HepG2 (cell line): ENCODE results near the gene TRAF4. TPM values are rescaled to one million over a fixed set of nuclear protein-coding genes. Genes with fewer than 3 reads are reported as not detected.

Source experiments
- ATAC-seq: fragments of 200-7000 bp; cut with Tn5 transposase; 3 replicates; pipeline ENCODE4 v1.9.1; 2020; ENCODE audit warnings: mild to moderate bottlenecking, moderate library complexity
- BruUV-seq: library from RNA; stranded (reverse); fragments of 400-500 nt; replicated peaks from 2 replicates; lab custom pipeline; 2021; lab: Mats Ljungman, UMichigan
- CTCF ChIA-PET: fragments of 300-600 bp; formaldehyde crosslinking; extraction: SDS; loops from one replicate; lab custom pipeline; 2021; ENCODE audit warnings: low total read pairs, inconsistent platforms, low intra/inter-chr PET ratio; lab: Yijun Ruan, JAX
- POLR2A ChIA-PET: fragments of 350-600 bp; sonication (Branson Sonifier 250); formaldehyde crosslinking; loops from one replicate; lab custom pipeline; 2020; ENCODE audit warnings: antibody characterized with exemption, inconsistent platforms; lab: Yijun Ruan, JAX
- DNase-seq: peaks from one replicate; pipeline ENCODE4 v3.0.0-alpha.2; 2015; ENCODE audit warnings: low spot score
- FAIRE-seq: peaks from 3 replicates; lab custom pipeline; 2011; peaks lifted over from hg19 to GRCh38; lab: Jason Lieb, UNC
- H2AFZ ChIP-seq: one replicate; pipeline ENCODE4 v1.6.1; 2011; ENCODE audit warnings: low read length, inconsistent platforms
- H3K27ac ChIP-seq: fragments of 300-600 bp; 3 replicates; pipeline ENCODE4 v1.8.0; 2011; ENCODE audit warnings: mixed run types, mild to moderate bottlenecking, mixed read lengths, low read length, inconsistent platforms; ENCODE audit not compliant: insufficient read depth; ENCODE audit errors: extremely low read length
- H3K27me3 ChIP-seq, 2 experiments: fragments of 200-600 bp in 1 of 2; 2 replicates in 1 of 2; 3 replicates in 1 of 2; pipeline versions ENCODE4 v1.6.0 to v1.8.0; 2011; ENCODE audit warnings: low read length in 2 of 2, mild to moderate bottlenecking in 2 of 2, moderate library complexity in 2 of 2, inconsistent platforms in 1 of 2; ENCODE audit not compliant: insufficient read depth in 2 of 2, control insufficient read depth in 1 of 2
- H3K36me3 ChIP-seq, 2 experiments: fragments of 200-600 bp in 1 of 2; replicated peaks in 1 of 2; 2 replicates in 1 of 2; 3 replicates in 1 of 2; pipeline versions ENCODE4 v1.5.1 to v1.8.0; 2011; ENCODE audit warnings: low read length in 2 of 2, inconsistent platforms in 1 of 2; ENCODE audit not compliant: insufficient read depth in 2 of 2, control insufficient read depth in 1 of 2
- H3K4me1 ChIP-seq: 2 replicates; pipeline ENCODE4 v1.5.1; 2012; ENCODE audit warnings: low read length, inconsistent platforms; ENCODE audit not compliant: insufficient read depth
- H3K4me2 ChIP-seq: 2 replicates; pipeline ENCODE4 v1.6.0; 2011; ENCODE audit warnings: low read depth, low read length, inconsistent platforms
- H3K4me3 ChIP-seq, 3 experiments: fragments of 200-600 bp in 1 of 3; sonication (generic), shearing (Covaris generic) in 1 of 3; replicated peaks in 1 of 3; 2 replicates each; pipeline ENCODE4 v1.5.1; 2011 to 2016; ENCODE audit warnings: low read length in 3 of 3, inconsistent platforms in 2 of 3, low read depth in 2 of 3, mild to moderate bottlenecking in 2 of 3, control low read depth in 1 of 3, mixed read lengths in 1 of 3; ENCODE audit not compliant: insufficient read depth in 1 of 3
- H3K79me2 ChIP-seq: one replicate; pipeline ENCODE4 v1.6.1; 2011; ENCODE audit warnings: low read length, inconsistent platforms; ENCODE audit not compliant: insufficient read depth
- H3K9ac ChIP-seq: 2 replicates; pipeline ENCODE4 v1.6.0; 2011; ENCODE audit warnings: mild to moderate bottlenecking, low read depth, low read length, inconsistent platforms; ENCODE audit not compliant: insufficient read depth
- H3K9me3 ChIP-seq: 2 replicates; pipeline ENCODE4 v1.5.1; 2012; ENCODE audit warnings: mild to moderate bottlenecking, low read length
- H4K20me1 ChIP-seq: 2 replicates; pipeline ENCODE4 v1.6.0; 2011; ENCODE audit warnings: inconsistent platforms, mild to moderate bottlenecking, low read length, moderate library complexity; ENCODE audit not compliant: insufficient read depth
- POLR2A ChIP-seq, 2 experiments: IDR thresholded peaks; 2 replicates each; pipeline ENCODE4 v1.6.1; 2011; ENCODE audit warnings: low read depth in 2 of 2, low read length in 2 of 2, mild to moderate bottlenecking in 1 of 2, moderate library complexity in 1 of 2; ENCODE audit not compliant: insufficient read depth in 1 of 2
- RFX1 ChIP-seq: fragments of 450-650 bp; IDR thresholded peaks from 2 replicates; pipeline ENCODE4 v1.6.1; 2017
- WGBS: methylation state at CpG from one replicate; pipeline ENCODE4 v1.1.6; 2017; ENCODE audit warnings: low lambda C conversion rate; 5-methylcytosine and 5-hydroxymethylcytosine counted together
- in situ Hi-C: cut with HindIII; loops from 2 replicates; pipeline ENCODE4 v1.10.0; 2017; ENCODE audit warnings: low pct_unique_long_range_greater_than_20kb; ENCODE audit not compliant: extremely low pct_ligation_motif_present
- intact Hi-C: fragments of 100-400 bp; cut with micrococcal nuclease; formaldehyde crosslinking; loops from one replicate; pipeline ENCODE4 v1.10.0; 2022; ENCODE audit not compliant: unreplicated experiment
- polyA plus RNA-seq, 8 experiments: library from polyadenylated mRNA; depleted of rRNA in 3 of 8; stranded (reverse) in 7 of 8; unstranded in 1 of 8; fragments of >200 nt; fragmentation: Illumina TruSeq in 4 of 8; extraction: Trizol in 4 of 8; gene quantifications; 2 replicates each; pipeline versions ENCODE4 v1.2.1 to v1.2.3, GENCODE V29; 2011 to 2016; ENCODE audit warnings: low read depth in 4 of 8, missing spikeins in 1 of 8, mixed read lengths in 1 of 8; ENCODE audit not compliant: insufficient read depth in 1 of 8
- total RNA-seq, 5 experiments: library from RNA; depleted of rRNA; stranded (reverse); fragments of >200 nt; fragmentation: Illumina TruSeq; extraction: Trizol; gene quantifications; 2 replicates each; pipeline ENCODE4 v1.2.3, GENCODE V29; 2016; ENCODE audit warnings: low read depth in 1 of 5
- TF ChIP-seq, protein P1 (sequence below): sonication (generic); formaldehyde crosslinking; IDR thresholded peaks from 2 replicates; pipeline ENCODE4 v1.4.0; 2020; ENCODE audit warnings: missing genetic modification reagents

Gene TRAF4
- total and polyA plus RNA-seq, 2 of the 13 experiments (the other 11 are each of a cell fraction or from before 2014, with no cell fraction given): 86.0 to 89.9 TPM

- ChIA-PET CTCF (no interaction called here), POLR2A (interaction anchor here (1.2 to 12.3 kb wide), 3 partner anchors 14 to 67 kb away, joined by 3 to 590 read pairs (median 92); partner anchors contain the start of genes NEK8, RPL23A and TLCD1)
- Histone ChIP-seq H3K79me2 (peaks cover 25% of the 10 kb centered on the region), H4K20me1 (peaks cover 12% of the 10 kb centered on the region), H3K36me3 (peaks cover 10 to 12% of the 10 kb centered on the region in 2 experiments; a peak in 4 of 5 replicates), H3K27ac (no peak overlapping the region), H3K9me3 (no peaks in the 10 kb centered on the region), H3K4me1 (peaks cover 33% of the 10 kb centered on the region), H3K4me3 (no peak overlapping the region), H3K9ac (no peak overlapping the region), H3K27me3 (no peaks in the 10 kb centered on the region; a peak in 1 of 5 replicates), H2AFZ (no peak overlapping the region), H3K4me2 (no peak overlapping the region)
- DNase-seq (no peak), ATAC-seq (no peak), FAIRE-seq (no peak)
- WGBS: 90% methylated on average over 14 of the region's 19 CpGs
- intact Hi-C loops: no loop called here
- TF ChIP-seq RFX1 (peak; percentile 59), POLR2A (IDR thresholded peaks at IDR 0.05; ENCODE audit: insufficient read depth in 1 of 2, low read depth in 2 of 2, low read length in 2 of 2) (0 out of 4 replicates have a peak, but pooled peaks of 1 of the 2 experiments have one; percentile 6)
- TF ChIP-seq, protein P1, sequence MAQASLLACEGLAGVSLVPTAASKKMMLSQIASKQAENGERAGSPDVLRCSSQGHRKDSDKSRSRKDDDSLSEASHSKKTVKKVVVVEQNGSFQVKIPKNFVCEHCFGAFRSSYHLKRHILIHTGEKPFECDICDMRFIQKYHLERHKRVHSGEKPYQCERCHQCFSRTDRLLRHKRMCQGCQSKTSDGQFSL: no peak
- in situ Hi-C loops: loop anchor here (25.0 kb wide), 1 partner anchor 371 kb away; no protein-coding TSS in a partner anchor
- BruUV-seq: no TSS peak
These were observed 2.2 kb upstream of the TRAF4 start for GRCh38 chr17:28741358-28742349.
